ENCODE measurements around the gene REV3L.
"Not testable (repeated sequence)": the region's sequence is repeated elsewhere in the genome, so short reads cannot be mapped to it uniquely, and the experiment has no call there.

The REV3L gene

GRCh38 chr6:111290689-111291335 is 192.2 kb downstream of the REV3L start:
- not testable (repeated sequence) for DNase-seq

GRCh38 chr6:111284356-111284755 is 198.7 kb downstream of the REV3L start:
- not testable (repeated sequence) for DNase-seq

GRCh38 chr6:111283707-111284106 is 199.3 kb downstream of the REV3L start:
- DNase-seq = no peak

- DNase-seq = no peak
These were observed 200.5 kb downstream of the REV3L start for GRCh38 chr6:111282515-111282914.

GRCh38 chr6:111280445-111280955 is 202.5 kb downstream of the REV3L start:
- no peak for DNase-seq

- DNase-seq = no peak
These were observed 204.3 kb downstream of the REV3L start for GRCh38 chr6:111278731-111279130.

- no peak for DNase-seq
These were observed 205.2 kb downstream of the REV3L start for GRCh38 chr6:111277819-111278218.

- DNase-seq = no peak
These were observed 206.3 kb downstream of the REV3L start for GRCh38 chr6:111276736-111277135.

- DNase-seq = no peak
These were observed 206.7 kb downstream of the REV3L start for GRCh38 chr6:111276335-111276734.

GRCh38 chr6:111274593-111275217 is 208.3 kb downstream of the REV3L start:
- DNase-seq = no peak

- DNase-seq = no peak
These were observed 212.9 kb downstream of the REV3L start for GRCh38 chr6:111270121-111270520.

- no peak for DNase-seq
These were observed 213.5 kb downstream of the REV3L start for GRCh38 chr6:111269401-111269970.

- no peak for DNase-seq
These were observed 215.2 kb downstream of the REV3L start for GRCh38 chr6:111267764-111268333.

GRCh38 chr6:111266276-111266675 is 216.7 kb downstream of the REV3L start:
- no peak for DNase-seq

GRCh38 chr6:111265842-111266241 is 217.2 kb downstream of the REV3L start:
- DNase-seq = no peak

GRCh38 chr6:111263837-111264236 is 219.2 kb downstream of the REV3L start:
- no peak for DNase-seq

- no peak for DNase-seq
These were observed 222.3 kb downstream of the REV3L start for GRCh38 chr6:111260570-111261298.

GRCh38 chr6:111259089-111259831 is 223.8 kb downstream of the REV3L start:
- peak; percentile 95 to 96 for DNase-seq

GRCh38 chr6:111258615-111259088 is 224.4 kb downstream of the REV3L start:
- DNase-seq = no peak

GRCh38 chr6:111258010-111258409 is 225.0 kb downstream of the REV3L start:
- DNase-seq = no peak

GRCh38 chr6:111256646-111257045 is 226.4 kb downstream of the REV3L start:
- no peak for DNase-seq

- not testable (repeated sequence) for DNase-seq
These were observed 227.2 kb downstream of the REV3L start for GRCh38 chr6:111255838-111256237.

Data from hippocampal formation (tissue), 2 donors.